Endothelial cell of umbilical vein (primary cell): ENCODE results near the gene LRRC72. TPM values are rescaled to one million over a fixed set of nuclear protein-coding genes. Genes with fewer than 3 reads are reported as not detected.

Experiments
- BruUV-seq: library from RNA; stranded (reverse); fragments of 400-500 nt; replicated peaks from 2 replicates; lab custom pipeline; 2021; lab: Mats Ljungman, UMichigan
- CTCF ChIA-PET: fragments of 300-600, 350-600 bp; sonication (Branson Sonifier 250); formaldehyde crosslinking; loops from one replicate; lab custom pipeline; 2021; ENCODE audit warnings: antibody characterized with exemption, inconsistent platforms; lab: Charles Lee
- POLR2A ChIA-PET: fragments of 300-600, 350-600 bp; sonication (Branson Sonifier 250); formaldehyde crosslinking; loops from one replicate; lab custom pipeline; 2021; ENCODE audit warnings: antibody characterized with exemption, inconsistent platforms; lab: Charles Lee
- DNase-seq: peaks from one replicate; pipeline ENCODE4 v3.0.0-alpha.2; 2011; ENCODE audit warnings: low read depth, low spot score
- FAIRE-seq: peaks from 2 replicates; lab custom pipeline; 2011; peaks lifted over from hg19 to GRCh38; lab: Jason Lieb, UNC
- H2AFZ ChIP-seq: 2 replicates; pipeline ENCODE4 v1.6.0; 2012; ENCODE audit warnings: low read depth, low read length, control low read depth, inconsistent platforms
- H3K27ac ChIP-seq: 2 replicates; pipeline ENCODE4 v1.5.1; 2011; ENCODE audit warnings: low read depth, mild to moderate bottlenecking, control low read depth, low read length, moderate library complexity; ENCODE audit not compliant: insufficient read depth
- H3K27me3 ChIP-seq, 2 experiments: 2 replicates each; pipeline versions ENCODE4 v1.6.0 to v1.6.1; 2011; ENCODE audit warnings: low read length in 2 of 2, mixed read lengths in 1 of 2; ENCODE audit not compliant: control insufficient read depth in 2 of 2, insufficient read depth in 2 of 2
- H3K36me3 ChIP-seq, 2 experiments: 2 replicates in 1 of 2; 3 replicates in 1 of 2; pipeline ENCODE4 v1.5.1; 2011; ENCODE audit warnings: low read length in 2 of 2, mild to moderate bottlenecking in 1 of 2, moderate library complexity in 1 of 2; ENCODE audit not compliant: control insufficient read depth in 2 of 2, insufficient read depth in 2 of 2; ENCODE audit errors: extremely low read depth in 1 of 2
- H3K4me1 ChIP-seq: 3 replicates; pipeline ENCODE4 v1.5.1; 2011; ENCODE audit warnings: mild to moderate bottlenecking, low read length; ENCODE audit not compliant: control insufficient read depth, insufficient read depth; ENCODE audit errors: extremely low read depth
- H3K4me2 ChIP-seq: 2 replicates; pipeline ENCODE4 v1.6.1; 2011; ENCODE audit warnings: low read length, control low read depth, mixed read lengths; ENCODE audit not compliant: insufficient read depth
- H3K4me3 ChIP-seq, 3 experiments: fragments of 200-600 bp in 1 of 3; sonication (generic), shearing (Covaris generic) in 1 of 3; replicated peaks in 1 of 3; 2 replicates each; pipeline ENCODE4 v1.5.1; 2011 to 2016; ENCODE audit warnings: control low read depth in 3 of 3, low read length in 3 of 3, mild to moderate bottlenecking in 2 of 3, inconsistent platforms in 1 of 3, low read depth in 1 of 3, moderate library complexity in 1 of 3; ENCODE audit not compliant: insufficient read depth in 1 of 3
- H3K79me2 ChIP-seq: 2 replicates; pipeline ENCODE4 v1.6.0; 2012; ENCODE audit warnings: low read length, inconsistent platforms; ENCODE audit not compliant: control insufficient read depth, insufficient read depth
- H3K9ac ChIP-seq: replicated peaks from 2 replicates; pipeline ENCODE3; 2011; ENCODE audit warnings: low read length, control low read depth; ENCODE audit not compliant: insufficient read depth; ENCODE audit errors: extremely low read depth
- H3K9me1 ChIP-seq: replicated peaks from 3 replicates; pipeline ENCODE4 v1.6.0; 2011; ENCODE audit warnings: mild to moderate bottlenecking, low read length; ENCODE audit not compliant: control insufficient read depth, insufficient read depth; ENCODE audit errors: extremely low read depth
- H3K9me3 ChIP-seq: replicated peaks from 2 replicates; pipeline ENCODE4 v1.5.1; 2012; ENCODE audit warnings: low read length, inconsistent platforms; ENCODE audit not compliant: control insufficient read depth, insufficient read depth
- H4K20me1 ChIP-seq: replicated peaks from 2 replicates; pipeline ENCODE3; 2011; ENCODE audit warnings: mild to moderate bottlenecking, low read length; ENCODE audit not compliant: control insufficient read depth, insufficient read depth; ENCODE audit errors: extremely low read depth
- CTCF ChIP-seq, 2 donors: IDR thresholded peaks; 1 replicate in 1 of 2; 2 replicates in 1 of 2; pipeline ENCODE4 v1.5.1; 2011; ENCODE audit warnings: low read length in 2 of 2, mild to moderate bottlenecking in 2 of 2, moderate library complexity in 2 of 2, control low read depth in 1 of 2, inconsistent platforms in 1 of 2, low read depth in 1 of 2; ENCODE audit not compliant: insufficient read depth in 1 of 2; ENCODE audit errors: extremely low read depth in 1 of 2
- EZH2 ChIP-seq: IDR thresholded peaks from 2 replicates; pipeline ENCODE4 v1.6.1; 2012; ENCODE audit warnings: borderline replicate concordance, low read depth, mild to moderate bottlenecking, moderate library complexity, low read length, inconsistent platforms; ENCODE audit not compliant: severe bottlenecking
- FOS ChIP-seq: IDR thresholded peaks from 2 replicates; pipeline ENCODE4 v1.6.1; 2011; ENCODE audit warnings: mild to moderate bottlenecking, low read length, moderate library complexity, borderline replicate concordance; ENCODE audit not compliant: insufficient read depth
- GATA2 ChIP-seq: IDR thresholded peaks from 2 replicates; pipeline ENCODE4 v1.7.0; 2011; ENCODE audit warnings: low read depth, mild to moderate bottlenecking, moderate library complexity, mixed read lengths, low read length; ENCODE audit not compliant: insufficient read length, insufficient read depth
- JUN ChIP-seq: IDR thresholded peaks from 2 replicates; pipeline ENCODE4 v1.6.1; 2011; ENCODE audit warnings: borderline replicate concordance, low read depth; ENCODE audit not compliant: insufficient read length, insufficient read depth
- MYC ChIP-seq: IDR thresholded peaks from one replicate; pipeline ENCODE4 v1.6.1; 2011; ENCODE audit warnings: mild to moderate bottlenecking, low read depth, low read length
- POLR2A ChIP-seq: IDR thresholded peaks from 2 replicates; pipeline ENCODE4 v1.6.1; 2012; ENCODE audit warnings: low read depth, mild to moderate bottlenecking, control low read depth, low read length
- POLR2AphosphoS5 ChIP-seq: IDR thresholded peaks from 2 replicates; pipeline ENCODE4 v1.6.1; 2012; ENCODE audit warnings: low read depth, mild to moderate bottlenecking, control low read depth, low read length, moderate library complexity; ENCODE audit not compliant: insufficient read depth
- dilution Hi-C: fragments of 300-500 bp; cut with MboI; formaldehyde crosslinking; loops from one replicate; pipeline ENCODE4 v1.15.0; 2019; ENCODE audit warnings: low sequenced_read_pairs; ENCODE audit not compliant: extremely low pct_ligation_motif_present
- intact Hi-C: fragments of 100-400 bp; cut with micrococcal nuclease; formaldehyde crosslinking; loops from one replicate; pipeline ENCODE4 v1.10.0; 2022
- polyA plus RNA-seq, 4 experiments: library from polyadenylated mRNA; depleted of rRNA in 3 of 4; stranded (reverse) in 3 of 4; unstranded in 1 of 4; fragments of >200 nt; gene quantifications; 2 replicates each; pipeline versions ENCODE4 v1.2.1 to v1.2.3, GENCODE V29; 2011 to 2012; ENCODE audit warnings: missing spikeins in 1 of 4
- total RNA-seq: library from RNA; stranded (reverse); gene quantifications from 2 replicates; pipeline ENCODE4 v1.2.3, GENCODE V29; 2021
- TF ChIP-seq, protein P1 (sequence below): IDR thresholded peaks from 2 replicates; pipeline ENCODE4 v1.6.1; 2011; ENCODE audit not compliant: insufficient read depth, insufficient read length

Gene LRRC72
- total and polyA plus RNA-seq, 2 donors (not counting 3 experiments of a cell fraction or from before 2014, with no cell fraction given): not detected

- dilution Hi-C loops (no loop called here), intact Hi-C loops (no loop called here)
- Histone ChIP-seq H3K9me1 (no peaks in the 10 kb centered on the region), H3K27me3 (no peaks in the 10 kb centered on the region), H3K4me3 (no peak overlapping the region), H2AFZ (no peak overlapping the region), H4K20me1 (no peaks in the 10 kb centered on the region), H3K27ac (no peak overlapping the region), H3K79me2 (no peaks in the 10 kb centered on the region), H3K36me3 (no peaks in the 10 kb centered on the region), H3K4me1 (no peaks in the 10 kb centered on the region), H3K9ac (no peak overlapping the region), H3K9me3 (no peaks in the 10 kb centered on the region), H3K4me2 (no peak overlapping the region)
- FAIRE-seq: no peak
- ChIA-PET CTCF (interaction anchor here (0.6 to 1.3 kb wide), 2 partner anchors 11 to 67 kb away, joined by 3 to 6 read pairs; no protein-coding TSS in a partner anchor), POLR2A (interaction anchor here (0.7 kb wide), 1 partner anchor 14 kb away, joined by 4 read pairs; no protein-coding TSS in a partner anchor)
- DNase-seq: no peak
- no TSS peak for BruUV-seq
- no peak for TF ChIP-seq CTCF (IDR thresholded peaks at IDR 0.05; ENCODE audit: extremely low read depth in 1 of 2, insufficient read depth in 1 of 2, low read depth in 1 of 2, low read length in 2 of 2)
- TF ChIP-seq, protein P1, sequence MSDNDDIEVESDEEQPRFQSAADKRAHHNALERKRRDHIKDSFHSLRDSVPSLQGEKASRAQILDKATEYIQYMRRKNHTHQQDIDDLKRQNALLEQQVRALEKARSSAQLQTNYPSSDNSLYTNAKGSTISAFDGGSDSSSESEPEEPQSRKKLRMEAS: no peak
- TF ChIP-seq POLR2A: no peak
- no peak for TF ChIP-seq FOS
- no peak for TF ChIP-seq MYC
- TF ChIP-seq EZH2: no peak
- no peak for TF ChIP-seq JUN
- no peak for TF ChIP-seq POLR2AphosphoS5
- no peak for TF ChIP-seq GATA2
Observed at GRCh38 chr7:16498122-16498521, 28.5 kb upstream of the LRRC72 start.
